ENCODE measurements around the gene LRBA. TPM values are rescaled to one million over a fixed set of nuclear protein-coding genes. Genes with fewer than 3 reads are reported as not detected.
A peak's percentile ranks its signal among the peaks of the same experiment; 100 is the strongest.

LRBA gene
- total RNA-seq, 1 experiment from 2014 or later: 69.1 TPM

DNA sequence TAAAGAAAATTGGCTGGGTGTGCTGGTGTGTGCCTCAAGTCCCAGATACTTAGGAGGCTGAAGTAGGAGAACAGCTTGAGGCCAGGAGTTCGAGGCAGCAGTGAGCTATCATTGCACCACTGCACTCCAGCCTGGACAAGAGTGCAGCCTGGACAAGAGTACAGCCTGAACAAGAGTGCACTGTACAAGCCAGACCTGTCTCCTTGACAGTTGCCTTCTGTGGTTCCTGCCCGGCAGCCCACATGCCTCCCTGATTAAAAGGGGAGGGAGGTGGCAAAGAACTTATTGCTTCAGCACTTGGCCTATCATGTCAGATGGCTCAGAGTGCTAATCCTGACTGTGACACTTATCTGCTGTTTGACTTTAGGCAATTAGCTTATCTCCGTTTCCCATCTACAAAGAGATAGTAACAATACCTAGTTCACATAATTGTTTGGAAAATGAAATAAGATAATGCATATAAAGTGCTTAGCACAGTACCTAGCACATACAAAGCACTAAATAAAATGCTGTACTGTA, 687.8 kb downstream of the LRBA start:
- Mint-ChIP-seq H3K4me3 (no peak overlapping the region), H3K4me1 (peaks cover 2% of the 10 kb centered on the region; the same call in 1 of the 2 replicates), H3K36me3 (no peaks in the 10 kb centered on the region), H3K27me3 (ENCODE audit: low read depth) (no peaks in the 10 kb centered on the region), H3K9me3 (no peaks in the 10 kb centered on the region), H3K27ac (no peak overlapping the region)
- no peak for TF ChIP-seq ZNF263 (CRISPR knock-in tag; IDR thresholded peaks at IDR 0.05; ENCODE audit: low read depth)
- TF ChIP-seq PRRX2 (CRISPR knock-in tag; IDR thresholded peaks at IDR 0.05): no peak
- no peak for TF ChIP-seq SOX15 (CRISPR knock-in tag; IDR thresholded peaks at IDR 0.05)
- no peak for TF ChIP-seq ZBTB21 (CRISPR knock-in tag; IDR thresholded peaks at IDR 0.05; ENCODE audit: borderline replicate concordance)
- TF ChIP-seq JAZF1 (CRISPR knock-in tag; IDR thresholded peaks at IDR 0.05): no peak
- TF ChIP-seq, protein P1, sequence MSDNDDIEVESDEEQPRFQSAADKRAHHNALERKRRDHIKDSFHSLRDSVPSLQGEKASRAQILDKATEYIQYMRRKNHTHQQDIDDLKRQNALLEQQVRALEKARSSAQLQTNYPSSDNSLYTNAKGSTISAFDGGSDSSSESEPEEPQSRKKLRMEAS (CRISPR knock-in tag; IDR thresholded peaks at IDR 0.05): no peak
- TF ChIP-seq, protein P2, sequence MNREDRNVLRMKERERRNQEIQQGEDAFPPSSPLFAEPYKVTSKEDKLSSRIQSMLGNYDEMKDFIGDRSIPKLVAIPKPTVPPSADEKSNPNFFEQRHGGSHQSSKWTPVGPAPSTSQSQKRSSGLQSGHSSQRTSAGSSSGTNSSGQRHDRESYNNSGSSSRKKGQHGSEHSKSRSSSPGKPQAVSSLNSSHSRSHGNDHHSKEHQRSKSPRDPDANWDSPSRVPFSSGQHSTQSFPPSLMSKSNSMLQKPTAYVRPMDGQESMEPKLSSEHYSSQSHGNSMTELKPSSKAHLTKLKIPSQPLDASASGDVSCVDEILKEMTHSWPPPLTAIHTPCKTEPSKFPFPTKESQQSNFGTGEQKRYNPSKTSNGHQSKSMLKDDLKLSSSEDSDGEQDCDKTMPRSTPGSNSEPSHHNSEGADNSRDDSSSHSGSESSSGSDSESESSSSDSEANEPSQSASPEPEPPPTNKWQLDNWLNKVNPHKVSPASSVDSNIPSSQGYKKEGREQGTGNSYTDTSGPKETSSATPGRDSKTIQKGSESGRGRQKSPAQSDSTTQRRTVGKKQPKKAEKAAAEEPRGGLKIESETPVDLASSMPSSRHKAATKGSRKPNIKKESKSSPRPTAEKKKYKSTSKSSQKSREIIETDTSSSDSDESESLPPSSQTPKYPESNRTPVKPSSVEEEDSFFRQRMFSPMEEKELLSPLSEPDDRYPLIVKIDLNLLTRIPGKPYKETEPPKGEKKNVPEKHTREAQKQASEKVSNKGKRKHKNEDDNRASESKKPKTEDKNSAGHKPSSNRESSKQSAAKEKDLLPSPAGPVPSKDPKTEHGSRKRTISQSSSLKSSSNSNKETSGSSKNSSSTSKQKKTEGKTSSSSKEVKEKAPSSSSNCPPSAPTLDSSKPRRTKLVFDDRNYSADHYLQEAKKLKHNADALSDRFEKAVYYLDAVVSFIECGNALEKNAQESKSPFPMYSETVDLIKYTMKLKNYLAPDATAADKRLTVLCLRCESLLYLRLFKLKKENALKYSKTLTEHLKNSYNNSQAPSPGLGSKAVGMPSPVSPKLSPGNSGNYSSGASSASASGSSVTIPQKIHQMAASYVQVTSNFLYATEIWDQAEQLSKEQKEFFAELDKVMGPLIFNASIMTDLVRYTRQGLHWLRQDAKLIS (CRISPR knock-in tag; IDR thresholded peaks at IDR 0.05; ENCODE audit: borderline replicate concordance): no peak
- ChIA-PET CTCF (no interaction called here), POLR2A (no interaction called here)
- DNase-seq (ENCODE audit: low spot score): no peak
- no peak for ATAC-seq

DNA sequence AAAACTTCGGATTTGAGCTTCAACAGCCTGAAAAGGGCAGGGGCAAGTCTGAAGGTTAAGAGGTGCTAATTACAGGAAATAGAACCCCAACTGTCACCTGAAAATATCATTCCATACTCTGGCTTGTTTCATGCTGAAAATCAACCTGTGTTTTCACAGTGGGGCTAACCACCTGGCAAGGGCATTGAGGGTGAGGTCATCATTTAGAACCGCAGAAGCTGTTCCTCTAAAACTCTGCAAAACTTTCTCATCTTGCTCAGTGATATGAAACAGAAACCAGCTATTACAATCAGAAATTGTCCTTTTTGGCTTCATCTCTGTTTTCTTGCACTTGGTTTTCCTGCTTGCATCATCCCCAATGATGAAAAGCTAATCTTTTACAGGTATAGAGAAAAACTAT, 689.2 kb downstream of the LRBA start:
- Mint-ChIP-seq H3K9me3 (no peaks in the 10 kb centered on the region), H3K27ac (no peak overlapping the region), H3K36me3 (no peaks in the 10 kb centered on the region), H3K4me1 (peaks cover 13% of the 10 kb centered on the region), H3K4me3 (no peak overlapping the region), H3K27me3 (ENCODE audit: low read depth) (no peaks in the 10 kb centered on the region)
- TF ChIP-seq, protein P3, sequence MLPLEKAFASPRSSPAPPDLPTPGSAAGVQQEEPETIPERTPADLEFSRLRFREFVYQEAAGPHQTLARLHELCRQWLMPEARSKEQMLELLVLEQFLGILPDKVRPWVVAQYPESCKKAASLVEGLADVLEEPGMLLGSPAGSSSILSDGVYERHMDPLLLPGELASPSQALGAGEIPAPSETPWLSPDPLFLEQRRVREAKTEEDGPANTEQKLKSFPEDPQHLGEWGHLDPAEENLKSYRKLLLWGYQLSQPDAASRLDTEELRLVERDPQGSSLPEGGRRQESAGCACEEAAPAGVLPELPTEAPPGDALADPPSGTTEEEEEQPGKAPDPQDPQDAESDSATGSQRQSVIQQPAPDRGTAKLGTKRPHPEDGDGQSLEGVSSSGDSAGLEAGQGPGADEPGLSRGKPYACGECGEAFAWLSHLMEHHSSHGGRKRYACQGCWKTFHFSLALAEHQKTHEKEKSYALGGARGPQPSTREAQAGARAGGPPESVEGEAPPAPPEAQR (CRISPR knock-in tag; IDR thresholded peaks at IDR 0.05): no peak
- TF ChIP-seq MXD4 (CRISPR knock-in tag; IDR thresholded peaks at IDR 0.05; ENCODE audit: borderline replicate concordance) (no peak), RORB (CRISPR knock-in tag; IDR thresholded peaks at IDR 0.05) (no peak)
- ChIA-PET CTCF (no interaction called here), POLR2A (no interaction called here)
- no peak for ATAC-seq
- no peak for DNase-seq (ENCODE audit: low spot score)

DNA sequence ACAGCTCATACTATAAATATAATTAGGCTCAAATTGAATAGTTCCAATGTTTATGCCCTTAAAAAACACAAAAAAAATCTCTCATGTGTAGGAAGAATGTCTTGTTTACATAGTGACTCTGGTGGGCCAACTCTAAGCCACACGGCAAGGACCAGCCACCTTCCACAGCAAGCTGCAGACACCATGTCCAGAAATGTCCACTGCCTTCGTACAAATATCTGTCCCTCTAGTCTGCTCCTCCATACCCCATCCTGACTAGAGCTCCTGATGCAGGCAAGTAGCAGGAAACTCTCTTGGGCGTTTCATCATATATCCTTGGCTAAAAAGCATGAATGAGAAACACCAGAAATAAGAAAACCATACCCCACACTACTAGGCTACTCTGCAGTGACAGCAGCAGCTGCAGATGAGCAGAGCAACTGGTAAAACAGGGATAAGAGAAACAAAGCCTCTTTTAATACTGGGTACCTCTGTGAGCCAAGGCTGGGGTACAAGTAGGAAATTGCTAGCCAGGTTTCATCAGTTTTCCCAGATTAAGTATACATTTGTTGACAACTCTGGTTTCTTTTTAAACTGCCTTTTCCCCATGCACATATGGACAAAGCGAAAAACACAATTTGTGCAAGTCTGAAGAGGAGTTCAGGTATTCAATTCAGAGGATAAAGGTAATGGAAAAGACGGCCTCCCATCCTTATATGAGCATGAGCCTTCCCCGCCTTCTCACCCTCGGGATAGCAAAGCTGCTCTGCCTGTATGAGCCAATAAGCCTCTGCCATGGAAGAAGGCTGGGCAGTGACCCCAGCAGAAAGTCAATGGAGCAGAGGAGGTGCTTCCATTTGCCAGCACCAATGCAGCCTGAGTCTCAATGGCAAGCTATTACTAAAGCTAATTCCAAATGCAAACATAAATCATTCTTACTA, 691.4 kb downstream of the LRBA start:
- ChIA-PET CTCF (no interaction called here), POLR2A (no interaction called here)
- Mint-ChIP-seq H3K9me3 (no peaks in the 10 kb centered on the region), H3K4me3 (no peak overlapping the region), H3K27me3 (ENCODE audit: low read depth) (no peaks in the 10 kb centered on the region), H3K27ac (no peak overlapping the region), H3K36me3 (no peaks in the 10 kb centered on the region), H3K4me1 (peaks cover 13% of the 10 kb centered on the region)
- DNase-seq (ENCODE audit: low spot score): no peak
- ATAC-seq: peak; percentile 83
- TF ChIP-seq GABPB1 (CRISPR knock-in tag; IDR thresholded peaks at IDR 0.05) (no peak), OVOL2 (CRISPR knock-in tag; IDR thresholded peaks at IDR 0.05; ENCODE audit: borderline replicate concordance) (no peak), IRF2 (CRISPR knock-in tag; IDR thresholded peaks at IDR 0.05; ENCODE audit: borderline replicate concordance, low read depth) (no peak)
- TF ChIP-seq, protein P4, sequence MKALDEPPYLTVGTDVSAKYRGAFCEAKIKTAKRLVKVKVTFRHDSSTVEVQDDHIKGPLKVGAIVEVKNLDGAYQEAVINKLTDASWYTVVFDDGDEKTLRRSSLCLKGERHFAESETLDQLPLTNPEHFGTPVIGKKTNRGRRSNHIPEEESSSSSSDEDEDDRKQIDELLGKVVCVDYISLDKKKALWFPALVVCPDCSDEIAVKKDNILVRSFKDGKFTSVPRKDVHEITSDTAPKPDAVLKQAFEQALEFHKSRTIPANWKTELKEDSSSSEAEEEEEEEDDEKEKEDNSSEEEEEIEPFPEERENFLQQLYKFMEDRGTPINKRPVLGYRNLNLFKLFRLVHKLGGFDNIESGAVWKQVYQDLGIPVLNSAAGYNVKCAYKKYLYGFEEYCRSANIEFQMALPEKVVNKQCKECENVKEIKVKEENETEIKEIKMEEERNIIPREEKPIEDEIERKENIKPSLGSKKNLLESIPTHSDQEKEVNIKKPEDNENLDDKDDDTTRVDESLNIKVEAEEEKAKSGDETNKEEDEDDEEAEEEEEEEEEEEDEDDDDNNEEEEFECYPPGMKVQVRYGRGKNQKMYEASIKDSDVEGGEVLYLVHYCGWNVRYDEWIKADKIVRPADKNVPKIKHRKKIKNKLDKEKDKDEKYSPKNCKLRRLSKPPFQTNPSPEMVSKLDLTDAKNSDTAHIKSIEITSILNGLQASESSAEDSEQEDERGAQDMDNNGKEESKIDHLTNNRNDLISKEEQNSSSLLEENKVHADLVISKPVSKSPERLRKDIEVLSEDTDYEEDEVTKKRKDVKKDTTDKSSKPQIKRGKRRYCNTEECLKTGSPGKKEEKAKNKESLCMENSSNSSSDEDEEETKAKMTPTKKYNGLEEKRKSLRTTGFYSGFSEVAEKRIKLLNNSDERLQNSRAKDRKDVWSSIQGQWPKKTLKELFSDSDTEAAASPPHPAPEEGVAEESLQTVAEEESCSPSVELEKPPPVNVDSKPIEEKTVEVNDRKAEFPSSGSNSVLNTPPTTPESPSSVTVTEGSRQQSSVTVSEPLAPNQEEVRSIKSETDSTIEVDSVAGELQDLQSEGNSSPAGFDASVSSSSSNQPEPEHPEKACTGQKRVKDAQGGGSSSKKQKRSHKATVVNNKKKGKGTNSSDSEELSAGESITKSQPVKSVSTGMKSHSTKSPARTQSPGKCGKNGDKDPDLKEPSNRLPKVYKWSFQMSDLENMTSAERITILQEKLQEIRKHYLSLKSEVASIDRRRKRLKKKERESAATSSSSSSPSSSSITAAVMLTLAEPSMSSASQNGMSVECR (CRISPR knock-in tag; IDR thresholded peaks at IDR 0.05; ENCODE audit: borderline replicate concordance): no peak
- TF ChIP-seq, protein P5, sequence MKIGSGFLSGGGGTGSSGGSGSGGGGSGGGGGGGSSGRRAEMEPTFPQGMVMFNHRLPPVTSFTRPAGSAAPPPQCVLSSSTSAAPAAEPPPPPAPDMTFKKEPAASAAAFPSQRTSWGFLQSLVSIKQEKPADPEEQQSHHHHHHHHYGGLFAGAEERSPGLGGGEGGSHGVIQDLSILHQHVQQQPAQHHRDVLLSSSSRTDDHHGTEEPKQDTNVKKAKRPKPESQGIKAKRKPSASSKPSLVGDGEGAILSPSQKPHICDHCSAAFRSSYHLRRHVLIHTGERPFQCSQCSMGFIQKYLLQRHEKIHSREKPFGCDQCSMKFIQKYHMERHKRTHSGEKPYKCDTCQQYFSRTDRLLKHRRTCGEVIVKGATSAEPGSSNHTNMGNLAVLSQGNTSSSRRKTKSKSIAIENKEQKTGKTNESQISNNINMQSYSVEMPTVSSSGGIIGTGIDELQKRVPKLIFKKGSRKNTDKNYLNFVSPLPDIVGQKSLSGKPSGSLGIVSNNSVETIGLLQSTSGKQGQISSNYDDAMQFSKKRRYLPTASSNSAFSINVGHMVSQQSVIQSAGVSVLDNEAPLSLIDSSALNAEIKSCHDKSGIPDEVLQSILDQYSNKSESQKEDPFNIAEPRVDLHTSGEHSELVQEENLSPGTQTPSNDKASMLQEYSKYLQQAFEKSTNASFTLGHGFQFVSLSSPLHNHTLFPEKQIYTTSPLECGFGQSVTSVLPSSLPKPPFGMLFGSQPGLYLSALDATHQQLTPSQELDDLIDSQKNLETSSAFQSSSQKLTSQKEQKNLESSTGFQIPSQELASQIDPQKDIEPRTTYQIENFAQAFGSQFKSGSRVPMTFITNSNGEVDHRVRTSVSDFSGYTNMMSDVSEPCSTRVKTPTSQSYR (CRISPR knock-in tag; IDR thresholded peaks at IDR 0.05): no peak
- TF ChIP-seq, protein P6, sequence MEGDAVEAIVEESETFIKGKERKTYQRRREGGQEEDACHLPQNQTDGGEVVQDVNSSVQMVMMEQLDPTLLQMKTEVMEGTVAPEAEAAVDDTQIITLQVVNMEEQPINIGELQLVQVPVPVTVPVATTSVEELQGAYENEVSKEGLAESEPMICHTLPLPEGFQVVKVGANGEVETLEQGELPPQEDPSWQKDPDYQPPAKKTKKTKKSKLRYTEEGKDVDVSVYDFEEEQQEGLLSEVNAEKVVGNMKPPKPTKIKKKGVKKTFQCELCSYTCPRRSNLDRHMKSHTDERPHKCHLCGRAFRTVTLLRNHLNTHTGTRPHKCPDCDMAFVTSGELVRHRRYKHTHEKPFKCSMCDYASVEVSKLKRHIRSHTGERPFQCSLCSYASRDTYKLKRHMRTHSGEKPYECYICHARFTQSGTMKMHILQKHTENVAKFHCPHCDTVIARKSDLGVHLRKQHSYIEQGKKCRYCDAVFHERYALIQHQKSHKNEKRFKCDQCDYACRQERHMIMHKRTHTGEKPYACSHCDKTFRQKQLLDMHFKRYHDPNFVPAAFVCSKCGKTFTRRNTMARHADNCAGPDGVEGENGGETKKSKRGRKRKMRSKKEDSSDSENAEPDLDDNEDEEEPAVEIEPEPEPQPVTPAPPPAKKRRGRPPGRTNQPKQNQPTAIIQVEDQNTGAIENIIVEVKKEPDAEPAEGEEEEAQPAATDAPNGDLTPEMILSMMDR (IDR thresholded peaks at IDR 0.05): no peak
